CD4-positive, alpha-beta T cell treated with Interleukin-10 for 1 hour (primary cell): ENCODE results near the gene P2RY2.
A peak's percentile ranks its signal among the peaks of the same experiment; 100 is the strongest.

ENCODE experiments used
- DNase-seq: peaks from one replicate; pipeline ENCODE4 v3.0.0-alpha.2; 2020

The P2RY2 gene

GRCh38 chr11:73218106-73218829, at the start of gene P2RY2:
Gene P2RY2, plus strand, starts transcription at chr11:73218281. Its CDS starts 15,879 bp downstream, at chr11:73234160.
- peak; percentile 17 for DNase-seq

- no peak for DNase-seq
Measured at GRCh38 chr11:73168925-73169579, 49.0 kb upstream of the P2RY2 start.

- DNase-seq: no peak
Measured at GRCh38 chr11:73170140-73170539, 47.9 kb upstream of the P2RY2 start.

- DNase-seq: no peak
Measured at GRCh38 chr11:73171436-73172161, 46.5 kb upstream of the P2RY2 start.

- DNase-seq: no peak
Measured at GRCh38 chr11:73172992-73173656, 45.0 kb upstream of the P2RY2 start.

GRCh38 chr11:73173755-73174494, 44.2 kb upstream of the P2RY2 start:
- DNase-seq: no peak

GRCh38 chr11:73174495-73174791, 43.6 kb upstream of the P2RY2 start:
- DNase-seq: no peak

GRCh38 chr11:73175551-73176144, 42.4 kb upstream of the P2RY2 start:
- DNase-seq: no peak

- DNase-seq: no peak
Measured at GRCh38 chr11:73176145-73176873, 41.8 kb upstream of the P2RY2 start.

- no peak for DNase-seq
Measured at GRCh38 chr11:73176874-73177155, 41.3 kb upstream of the P2RY2 start.

- DNase-seq: no peak
Measured at GRCh38 chr11:73177380-73177777, 40.7 kb upstream of the P2RY2 start.

- DNase-seq: peak; percentile 81
Measured at GRCh38 chr11:73177778-73178539, 40.1 kb upstream of the P2RY2 start.

GRCh38 chr11:73178681-73179080, 39.4 kb upstream of the P2RY2 start:
- DNase-seq: no peak

GRCh38 chr11:73182824-73183321, 35.2 kb upstream of the P2RY2 start:
- DNase-seq: no peak

- DNase-seq: peak; percentile 51
Measured at GRCh38 chr11:73184953-73185671, 33.0 kb upstream of the P2RY2 start.

- no peak for DNase-seq
Measured at GRCh38 chr11:73185680-73186293, 32.3 kb upstream of the P2RY2 start.

- no peak for DNase-seq
Measured at GRCh38 chr11:73186294-73186850, 31.7 kb upstream of the P2RY2 start.

GRCh38 chr11:73186886-73187285, 31.2 kb upstream of the P2RY2 start:
- no peak for DNase-seq

- no peak for DNase-seq
Measured at GRCh38 chr11:73187854-73188253, 30.2 kb upstream of the P2RY2 start.
